Activated T-cell treated with anti-CD3 and anti-CD28 coated beads for 24 hours (primary cell): ENCODE measurements around the gene FHIT.

Experiments used
- DNase-seq: peaks from one replicate; pipeline ENCODE4 v3.0.0-alpha.2; 2020; ENCODE audit warnings: low read depth

Gene FHIT

GRCh38 chr3:60469481-60469880 lies 781.8 kb downstream of the FHIT start:
- no peak for DNase-seq

DNA sequence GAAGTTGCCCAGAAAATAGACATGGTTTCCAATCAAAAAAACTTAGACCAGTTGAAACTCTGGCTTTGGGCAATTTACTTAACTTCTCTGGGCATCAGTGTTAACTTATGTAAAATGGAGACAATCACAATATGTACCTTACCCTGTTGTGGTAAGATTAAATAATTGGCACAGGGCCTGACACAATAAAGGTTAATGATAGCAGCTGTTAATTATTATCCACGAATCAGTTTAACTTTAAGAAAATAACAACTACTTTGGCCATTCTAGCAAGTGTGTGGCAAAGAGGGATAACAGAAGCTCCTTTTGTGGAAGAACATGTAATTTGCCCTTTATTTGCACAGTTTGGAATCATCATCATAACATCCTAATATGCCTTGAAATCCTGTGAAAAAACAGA lies 787.6 kb downstream of the FHIT start:
- DNase-seq, result no peak

DNA sequence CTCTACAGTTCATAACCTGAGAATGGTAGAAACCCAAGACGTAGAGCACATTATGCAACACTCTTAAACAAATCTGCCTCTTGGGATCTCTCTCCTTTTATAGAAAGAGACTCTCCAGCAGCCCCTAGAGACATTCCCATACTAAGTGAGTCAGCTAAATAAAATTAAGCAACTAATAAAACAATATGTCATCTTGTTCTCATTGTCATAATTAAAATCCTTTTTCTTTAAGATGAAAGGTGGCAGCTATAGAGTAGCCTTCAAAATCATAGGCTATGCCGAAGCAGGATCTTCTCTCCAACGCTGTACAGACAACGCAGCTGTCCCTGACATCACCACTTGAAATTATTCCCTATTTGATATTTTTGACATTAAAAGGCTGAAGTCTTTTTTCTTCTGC lies 790.0 kb downstream of the FHIT start:
- DNase-seq, result no peak

DNA sequence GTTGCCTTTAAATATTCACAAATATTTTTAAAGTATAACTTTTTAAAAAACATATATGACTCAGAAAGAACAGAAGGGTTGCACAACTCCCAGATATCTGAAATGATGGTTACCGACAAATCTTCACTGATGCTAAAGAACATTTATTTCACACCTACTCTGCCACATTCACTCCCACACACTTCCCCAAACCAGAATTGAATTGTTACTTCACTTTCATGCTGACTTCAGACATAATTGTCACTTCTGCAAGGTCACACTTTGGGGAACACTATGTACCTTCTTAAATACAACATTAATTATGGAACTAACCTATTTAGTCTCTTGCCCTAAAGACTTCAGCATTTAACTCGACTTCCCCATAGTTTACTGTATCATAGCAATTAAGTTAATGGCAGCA lies 795.1 kb downstream of the FHIT start:
- no peak for DNase-seq

GRCh38 chr3:60453326-60453725 lies 797.9 kb downstream of the FHIT start:
- no peak for DNase-seq

GRCh38 chr3:60448696-60449095 lies 802.6 kb downstream of the FHIT start:
- no peak for DNase-seq

- DNase-seq, result no peak
Observed at GRCh38 chr3:60445446-60445845, 805.8 kb downstream of the FHIT start.

DNA sequence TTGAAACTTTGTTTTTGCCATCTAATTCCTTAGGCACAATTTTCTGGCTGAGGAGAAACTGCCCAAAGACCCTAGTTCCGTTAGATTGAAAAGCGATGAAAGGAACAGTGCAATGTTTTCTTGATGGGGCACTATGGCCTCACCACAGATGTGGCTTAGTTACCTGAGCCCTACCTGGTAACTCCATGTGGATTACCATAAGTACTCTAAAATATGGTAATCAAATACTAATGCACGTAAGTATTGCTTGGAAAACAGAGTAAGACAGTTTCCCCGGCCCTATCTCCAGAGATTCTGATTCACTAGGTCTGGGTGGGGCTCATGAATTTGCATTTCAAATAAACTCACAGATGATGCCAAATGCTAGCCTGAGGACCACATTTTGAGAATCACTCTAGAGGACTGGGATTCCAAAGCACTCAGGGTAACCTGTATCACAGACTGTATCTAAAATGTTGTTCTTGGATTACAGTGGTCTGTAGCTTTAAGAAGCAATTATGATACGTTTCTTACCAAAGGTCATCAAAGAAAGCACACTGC lies 806.3 kb downstream of the FHIT start:
- DNase-seq, result no peak

GRCh38 chr3:60440869-60441268 lies 810.4 kb downstream of the FHIT start:
- no peak for DNase-seq

- DNase-seq, result no peak
Observed at GRCh38 chr3:60435941-60436650, 815.2 kb downstream of the FHIT start.

- DNase-seq, result no peak
Observed at GRCh38 chr3:60434950-60435349, 816.3 kb downstream of the FHIT start.

DNA sequence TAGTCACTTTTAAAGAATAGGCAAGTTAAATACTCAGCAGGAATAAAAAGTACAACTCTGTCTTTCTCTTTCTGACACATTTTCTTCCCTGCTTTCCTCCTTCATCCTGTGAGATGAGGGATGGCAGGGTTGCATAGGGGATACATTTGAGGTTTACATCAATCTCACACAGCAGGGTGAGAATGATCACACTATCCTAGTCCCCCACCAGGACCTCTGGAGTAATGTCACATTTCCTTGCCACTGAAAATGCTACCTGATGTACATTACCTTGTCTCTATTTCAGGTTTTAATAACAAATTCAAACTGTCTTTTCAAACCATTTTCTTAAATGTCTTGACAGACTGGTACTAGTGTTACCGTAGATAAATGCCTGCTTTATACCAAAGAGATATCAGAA lies 816.9 kb downstream of the FHIT start:
- no peak for DNase-seq

DNA sequence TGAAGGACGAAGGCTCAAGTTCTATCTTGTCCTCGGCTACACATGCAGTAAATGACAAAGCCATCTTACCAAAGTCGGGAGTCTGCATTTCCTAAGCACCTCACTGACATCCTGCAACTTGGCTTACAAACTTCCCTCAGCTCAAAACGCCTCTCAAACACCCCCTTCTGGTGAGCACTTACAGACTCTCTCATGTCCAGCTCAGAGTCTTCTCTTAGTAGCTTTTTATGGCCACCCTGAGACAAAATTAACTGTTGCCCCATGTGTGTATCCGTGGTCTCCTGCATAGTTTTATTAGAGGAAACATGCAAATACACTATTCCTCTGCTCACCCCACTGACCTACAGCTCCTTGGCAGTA lies 819.7 kb downstream of the FHIT start:
- no peak for DNase-seq

- no peak for DNase-seq
Observed at GRCh38 chr3:60430205-60430604, 821.0 kb downstream of the FHIT start.

- no peak for DNase-seq
Observed at GRCh38 chr3:60427109-60427508, 824.1 kb downstream of the FHIT start.

GRCh38 chr3:60424942-60425341 lies 826.3 kb downstream of the FHIT start:
- no peak for DNase-seq

DNA sequence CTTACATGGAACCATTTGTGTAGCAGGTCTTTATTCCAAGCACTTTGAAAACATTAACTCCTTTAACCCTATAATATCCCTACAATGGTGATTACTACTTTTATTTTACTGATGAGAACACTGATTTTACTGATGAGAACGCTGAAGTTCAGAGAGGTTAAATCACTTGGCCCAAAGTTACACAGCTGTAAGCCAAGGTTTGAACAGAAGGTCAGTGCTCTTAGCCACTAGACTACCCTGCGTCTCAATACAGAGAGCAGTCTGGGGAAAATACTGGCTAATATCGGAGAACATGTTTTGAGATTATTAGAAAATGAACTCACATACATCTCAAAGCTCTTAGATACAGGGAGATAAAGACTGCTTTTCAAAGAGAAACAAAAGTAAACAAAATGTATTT lies 827.2 kb downstream of the FHIT start:
- DNase-seq, result no peak

DNA sequence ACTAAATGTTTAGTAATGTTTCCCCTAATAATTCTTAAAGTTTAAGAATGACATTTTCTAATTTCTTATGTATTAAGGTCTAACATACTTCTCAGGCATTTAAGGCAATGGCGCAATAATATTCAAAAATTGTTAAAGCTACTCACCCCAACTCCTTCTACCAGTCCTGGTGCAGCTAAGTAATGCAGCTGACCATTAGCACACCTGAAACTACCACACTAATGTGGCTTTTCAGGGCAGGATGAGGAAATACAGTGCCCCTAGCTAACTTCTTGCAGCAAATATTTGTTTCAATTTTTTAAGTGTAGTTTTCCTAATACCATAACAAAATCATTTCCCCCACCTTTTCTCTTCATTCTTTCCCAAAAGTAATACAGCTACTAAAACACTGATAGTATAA lies 827.7 kb downstream of the FHIT start:
- no peak for DNase-seq

DNA sequence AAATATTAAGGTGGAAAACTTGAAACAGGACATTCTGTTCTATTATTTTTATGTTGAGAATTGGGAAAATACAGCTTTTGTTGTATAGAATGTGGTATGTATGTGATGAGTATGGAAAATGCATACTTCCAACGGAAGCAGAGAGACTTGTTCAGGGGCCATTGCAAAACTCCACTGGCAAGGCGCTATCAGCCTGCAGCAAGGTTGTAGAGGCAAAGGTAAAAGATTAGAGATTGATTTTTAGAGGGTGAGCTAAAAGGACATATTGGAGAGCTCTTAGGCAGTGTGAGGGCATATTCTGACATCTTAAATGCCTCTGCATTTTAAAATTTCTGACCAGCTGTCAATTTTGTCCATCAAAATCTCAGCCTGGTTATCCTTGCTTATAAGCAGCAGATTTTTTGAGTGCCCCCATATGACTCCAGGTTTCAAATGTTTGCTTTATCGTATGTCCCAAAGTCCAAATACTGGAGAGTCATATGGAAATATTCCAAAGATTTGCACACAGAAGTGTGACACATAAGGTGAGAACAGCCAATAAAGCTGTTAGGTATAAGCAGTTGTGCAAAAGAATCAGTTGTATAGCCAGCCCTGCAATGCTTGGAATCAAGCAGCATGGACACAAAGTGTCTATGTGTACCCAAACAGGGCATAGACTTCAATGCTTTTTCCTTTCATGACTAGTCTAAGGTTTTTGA lies 829.4 kb downstream of the FHIT start:
- DNase-seq, result no peak

- DNase-seq, result no peak
Observed at GRCh38 chr3:60417576-60417975, 833.7 kb downstream of the FHIT start.

- DNase-seq, result no peak
Observed at GRCh38 chr3:60414011-60414410, 837.2 kb downstream of the FHIT start.

- no peak for DNase-seq
Observed at GRCh38 chr3:60413551-60413950, 837.7 kb downstream of the FHIT start.

DNA sequence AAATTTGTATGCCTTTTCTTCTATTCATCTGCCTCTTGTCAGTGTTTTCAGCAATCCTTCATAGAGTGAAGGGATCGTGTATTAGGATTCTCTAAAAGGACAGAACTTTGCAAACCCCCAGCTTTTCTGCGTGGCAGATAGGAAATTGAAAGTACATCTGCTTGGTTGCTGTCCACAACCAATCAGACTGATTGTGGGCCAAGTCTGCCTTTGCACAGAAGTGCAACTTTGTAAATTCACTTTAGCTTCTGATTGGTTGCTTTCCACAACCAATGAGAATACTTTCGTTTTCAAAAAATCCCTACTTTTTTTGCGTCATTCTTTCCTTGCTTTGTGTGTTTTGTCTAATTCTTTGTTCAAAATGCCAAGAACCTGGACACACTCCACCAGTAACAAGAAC lies 847.4 kb downstream of the FHIT start:
- DNase-seq, result no peak

- no peak for DNase-seq
Observed at GRCh38 chr3:60402931-60403330, 848.3 kb downstream of the FHIT start.
